GM12801 (cell line): Measurements from ENCODE around the gene CISD3.

Experiments
- CTCF ChIP-seq: IDR thresholded peaks from one replicate; pipeline ENCODE4 v1.5.1; 2011; ENCODE audit warnings: control low read depth; ENCODE audit not compliant: insufficient read length; ENCODE audit errors: extremely low read depth

The CISD3 gene

GRCh38 chr17:38704606-38705522 is 25.3 kb upstream of the CISD3 start, which contains the start of gene MLLT6:
TSS of gene MLLT6 (plus strand) at chr17:38705273. CDS start at chr17:38705633, 360 bp downstream.
- TF ChIP-seq CTCF: no peak

GRCh38 chr17:38705523-38705802 is 24.7 kb upstream of the CISD3 start:
- no peak for TF ChIP-seq CTCF

GRCh38 chr17:38705803-38706504 is 24.2 kb upstream of the CISD3 start:
- TF ChIP-seq CTCF: no peak

DNA sequence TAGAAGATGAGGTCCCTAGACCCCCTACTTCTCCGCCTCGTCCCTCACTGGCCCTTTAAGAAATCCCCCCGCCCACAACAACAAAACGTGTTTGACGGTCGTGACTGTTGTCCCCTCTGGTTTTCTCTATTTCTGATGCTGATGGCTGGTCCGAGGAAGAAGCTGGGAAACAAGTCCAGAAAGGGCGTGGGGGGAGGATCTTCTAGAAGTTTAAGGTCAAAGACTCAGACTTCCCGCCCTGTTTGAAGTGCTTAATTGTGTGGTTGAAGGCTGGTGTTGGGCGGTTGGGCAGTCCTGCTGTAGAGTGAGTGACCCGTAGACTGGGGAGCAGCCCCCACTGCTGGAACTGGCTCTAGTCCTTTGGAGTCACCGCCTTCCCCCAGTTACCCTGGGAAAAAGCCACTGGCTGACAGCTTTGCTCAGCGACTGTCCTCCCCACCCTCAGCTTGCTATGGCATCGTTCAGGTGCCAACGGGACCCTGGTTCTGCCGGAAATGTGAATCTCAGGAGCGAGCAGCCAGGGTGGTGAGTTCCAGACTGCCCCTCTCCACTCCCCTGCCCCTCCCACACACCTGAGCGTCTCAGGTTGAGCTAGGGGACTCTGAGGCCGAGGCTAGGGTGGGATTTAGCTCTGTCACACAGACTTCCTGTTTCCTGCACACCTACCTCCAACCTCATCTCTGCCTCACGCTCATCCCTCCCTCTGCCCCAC is 23.5 kb upstream of the CISD3 start:
- TF ChIP-seq CTCF: no peak

- no peak for TF ChIP-seq CTCF
Measured at GRCh38 chr17:38707678-38708351, 22.3 kb upstream of the CISD3 start.

GRCh38 chr17:38709104-38709820 is 20.9 kb upstream of the CISD3 start:
- no peak for TF ChIP-seq CTCF
